ENCODE measurements around the gene GBF1.

GBF1 gene

DNA sequence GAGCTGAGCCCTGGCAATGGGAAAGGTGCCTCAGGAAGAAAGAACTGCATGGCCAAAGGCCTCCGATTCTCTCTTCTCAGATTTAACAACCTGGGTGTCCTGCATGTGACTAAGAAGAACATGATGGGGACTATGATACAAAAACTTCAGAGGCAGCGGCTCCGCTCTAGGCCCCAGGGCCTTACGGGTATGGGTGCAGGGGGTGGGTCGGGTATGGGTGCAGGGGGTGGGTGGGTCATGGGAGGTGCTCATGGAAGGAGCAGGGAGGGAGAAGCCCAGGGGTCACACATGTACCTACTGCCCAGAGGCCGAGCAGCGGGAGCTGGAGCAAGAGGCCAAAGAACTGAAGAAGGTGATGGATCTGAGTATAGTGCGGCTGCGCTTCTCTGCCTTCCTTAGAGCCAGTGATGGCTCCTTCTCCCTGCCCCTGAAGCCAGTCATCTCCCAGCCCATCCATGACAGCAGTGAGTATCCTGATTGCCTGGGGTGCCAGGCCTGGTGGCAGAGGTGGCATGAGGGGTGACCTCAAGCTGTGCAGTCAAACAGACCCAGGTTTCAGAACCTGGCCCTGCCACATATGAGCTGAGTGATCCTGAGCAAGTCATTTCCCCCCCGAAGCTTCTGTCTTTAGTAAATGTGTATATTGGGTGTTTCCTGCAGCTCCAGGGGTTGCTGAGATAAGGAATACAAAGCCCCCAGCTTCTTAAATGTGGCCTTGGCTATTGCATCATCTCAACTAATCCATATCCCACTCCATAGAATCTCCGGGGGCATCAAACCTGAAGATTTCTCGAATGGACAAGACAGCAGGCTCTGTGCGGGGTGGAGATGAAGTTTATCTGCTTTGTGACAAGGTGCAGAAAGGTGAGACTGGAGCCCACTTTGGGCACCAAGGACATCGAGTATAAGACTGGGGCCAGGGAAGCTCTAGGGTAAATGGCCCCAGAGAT lies 152.2 kb downstream of the GBF1 start:
- no peak for DNase-seq (ENCODE audit: low spot score)

GRCh38 chr10:102398172-102399020 lies 153.1 kb downstream of the GBF1 start:
- no peak for DNase-seq (ENCODE audit: low spot score)

DNA sequence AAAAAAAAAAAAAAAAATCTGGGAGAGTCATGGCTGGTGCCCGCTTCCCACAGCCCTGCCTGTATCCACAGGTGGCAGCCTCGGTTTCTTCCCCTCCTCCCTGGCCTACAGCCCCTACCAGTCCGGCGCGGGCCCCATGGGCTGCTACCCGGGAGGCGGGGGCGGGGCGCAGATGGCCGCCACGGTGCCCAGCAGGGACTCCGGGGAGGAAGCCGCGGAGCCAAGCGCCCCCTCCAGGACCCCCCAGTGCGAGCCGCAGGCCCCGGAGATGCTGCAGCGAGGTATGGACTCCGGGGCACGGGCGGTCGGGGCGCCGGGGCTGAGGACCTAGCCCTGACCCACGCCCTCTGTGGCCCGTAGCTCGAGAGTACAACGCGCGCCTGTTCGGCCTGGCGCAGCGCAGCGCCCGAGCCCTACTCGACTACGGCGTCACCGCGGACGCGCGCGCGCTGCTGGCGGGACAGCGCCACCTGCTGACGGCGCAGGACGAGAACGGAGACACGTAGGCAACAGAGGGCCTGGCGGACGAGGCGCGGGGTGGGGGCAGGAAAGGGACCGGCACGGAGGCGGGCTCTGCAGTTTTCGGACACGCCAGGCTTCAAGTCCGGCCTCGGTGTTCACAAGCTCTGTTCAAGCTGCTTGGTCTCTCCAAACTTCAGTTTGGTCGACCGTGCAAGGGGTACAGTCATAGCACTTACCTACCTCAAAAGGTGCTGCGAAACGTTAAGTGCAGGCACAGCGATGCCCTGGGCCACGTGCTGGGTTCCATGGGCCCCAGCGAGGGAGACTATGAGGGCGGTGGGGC lies 154.1 kb downstream of the GBF1 start:
- peak; percentile 85 for DNase-seq (ENCODE audit: low spot score)

DNA sequence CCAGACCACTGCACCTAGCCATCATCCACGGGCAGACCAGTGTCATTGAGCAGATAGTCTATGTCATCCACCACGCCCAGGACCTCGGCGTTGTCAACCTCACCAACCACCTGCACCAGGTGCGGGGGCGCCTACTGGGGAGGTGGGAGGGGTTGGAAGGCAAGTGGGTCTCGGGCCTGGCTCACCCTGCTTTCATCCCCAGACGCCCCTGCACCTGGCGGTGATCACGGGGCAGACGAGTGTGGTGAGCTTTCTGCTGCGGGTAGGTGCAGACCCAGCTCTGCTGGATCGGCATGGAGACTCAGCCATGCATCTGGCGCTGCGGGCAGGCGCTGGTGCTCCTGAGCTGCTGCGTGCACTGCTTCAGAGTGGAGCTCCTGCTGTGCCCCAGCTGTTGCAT lies 154.7 kb downstream of the GBF1 start:
- no peak for DNase-seq (ENCODE audit: low spot score)

- no peak for DNase-seq (ENCODE audit: low spot score)
These were observed 155.4 kb downstream of the GBF1 start for GRCh38 chr10:102400598-102401341.

- no peak for DNase-seq (ENCODE audit: low spot score)
These were observed 156.0 kb downstream of the GBF1 start for GRCh38 chr10:102401342-102401654.

DNA sequence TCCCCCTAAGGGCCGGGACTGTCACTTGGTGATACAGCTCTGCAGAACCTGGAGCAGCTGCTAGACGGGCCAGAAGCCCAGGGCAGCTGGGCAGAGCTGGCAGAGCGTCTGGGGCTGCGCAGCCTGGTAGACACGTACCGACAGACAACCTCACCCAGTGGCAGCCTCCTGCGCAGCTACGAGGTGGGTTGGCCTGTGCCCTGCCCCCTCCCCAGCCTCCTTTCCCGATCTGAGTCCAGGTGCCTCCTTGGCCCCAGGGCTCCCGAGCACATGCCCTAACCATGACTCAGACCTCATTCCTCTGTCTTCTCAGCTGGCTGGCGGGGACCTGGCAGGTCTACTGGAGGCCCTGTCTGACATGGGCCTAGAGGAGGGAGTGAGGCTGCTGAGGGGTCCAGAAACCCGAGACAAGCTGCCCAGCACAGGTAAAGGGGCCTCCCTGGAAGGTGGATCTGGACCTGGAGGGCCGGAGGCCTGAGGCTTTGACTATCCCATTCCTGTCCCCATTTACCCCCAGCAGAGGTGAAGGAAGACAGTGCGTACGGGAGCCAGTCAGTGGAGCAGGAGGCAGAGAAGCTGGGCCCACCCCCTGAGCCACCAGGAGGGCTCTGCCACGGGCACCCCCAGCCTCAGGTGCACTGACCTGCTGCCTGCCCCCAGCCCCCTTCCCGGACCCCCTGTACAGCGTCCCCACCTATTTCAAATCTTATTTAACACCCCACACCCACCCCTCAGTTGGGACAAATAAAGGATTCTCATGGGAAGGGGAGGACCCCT lies 156.6 kb downstream of the GBF1 start:
- DNase-seq (ENCODE audit: low spot score) = no peak

DNA sequence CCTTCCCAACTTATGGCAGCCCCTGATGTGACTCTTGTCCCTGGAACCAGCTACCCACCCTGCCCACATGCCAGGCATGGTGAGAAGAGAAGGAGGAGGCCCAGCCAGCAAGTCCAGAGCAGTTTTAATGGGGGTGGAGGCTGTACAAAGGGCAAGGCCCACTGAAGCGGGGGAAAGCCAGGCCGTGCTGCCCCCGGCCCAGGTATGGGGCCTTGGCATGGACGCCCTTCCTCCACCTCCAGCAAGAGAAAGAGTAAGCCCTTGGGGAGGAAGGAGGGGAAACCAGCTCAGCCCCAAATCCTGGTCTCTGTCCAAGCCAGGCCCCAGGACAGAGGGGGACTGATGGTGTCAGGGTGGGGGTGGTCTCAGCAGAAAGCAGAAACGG lies 157.2 kb downstream of the GBF1 start:
- DNase-seq (ENCODE audit: low spot score) = no peak

DNA sequence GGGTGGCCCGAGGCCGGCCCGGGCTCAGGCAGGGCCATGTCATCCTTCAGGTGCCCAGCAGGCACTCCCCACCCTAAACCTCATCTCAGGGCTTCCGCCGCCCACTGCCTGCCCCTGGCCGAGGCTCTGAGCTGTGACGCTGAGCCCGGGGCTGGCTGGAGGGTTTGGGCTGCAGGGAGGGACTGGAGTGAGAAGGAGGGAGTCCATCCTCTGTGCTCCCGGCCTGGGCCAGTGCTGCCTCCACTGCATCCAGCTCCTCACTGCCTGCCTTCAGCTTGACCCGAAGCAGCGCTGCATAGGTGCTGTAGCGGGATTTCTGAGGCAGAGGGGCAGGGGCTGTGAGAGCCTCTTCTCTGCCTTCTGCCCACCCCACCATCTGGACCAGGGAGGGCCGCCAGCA lies 157.8 kb downstream of the GBF1 start:
- DNase-seq (ENCODE audit: low spot score) = no peak

DNA sequence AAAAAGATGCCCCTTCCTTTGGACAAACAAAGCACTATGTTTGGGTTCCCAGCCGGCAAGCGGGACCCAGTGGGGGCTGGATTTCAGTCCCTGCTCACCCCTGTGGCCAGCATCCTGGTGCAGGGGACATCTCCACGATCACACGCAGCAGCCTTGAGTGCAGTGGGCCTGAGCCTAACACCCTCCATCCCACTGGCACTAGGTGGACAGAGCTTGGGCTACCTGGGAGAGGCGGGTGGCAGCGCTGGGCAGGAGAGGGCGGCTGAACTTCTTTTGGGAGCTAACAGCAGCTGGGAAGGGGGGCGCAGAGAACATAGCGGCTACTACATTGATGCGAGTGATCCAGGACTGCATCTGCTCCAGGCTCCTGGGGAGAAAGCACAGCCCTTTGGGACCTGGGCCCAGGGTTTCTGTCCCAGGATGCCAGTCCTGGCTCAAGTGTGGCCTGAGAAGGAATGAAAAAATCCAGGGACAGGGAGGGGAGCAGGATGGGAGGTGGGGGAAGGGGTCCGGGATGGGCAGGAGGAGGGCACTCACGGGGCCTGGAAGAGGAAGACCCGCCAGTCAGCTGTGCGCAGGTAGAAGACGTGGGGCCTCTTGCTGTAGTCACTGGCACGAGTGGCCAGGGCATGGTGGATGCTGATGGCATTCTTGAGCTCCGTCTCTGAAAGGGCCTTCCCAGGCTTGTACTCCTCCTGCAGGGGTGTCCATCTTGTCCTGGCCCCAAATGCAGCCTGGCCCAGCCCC lies 159.2 kb downstream of the GBF1 start:
- no peak for DNase-seq (ENCODE audit: low spot score)

DNA sequence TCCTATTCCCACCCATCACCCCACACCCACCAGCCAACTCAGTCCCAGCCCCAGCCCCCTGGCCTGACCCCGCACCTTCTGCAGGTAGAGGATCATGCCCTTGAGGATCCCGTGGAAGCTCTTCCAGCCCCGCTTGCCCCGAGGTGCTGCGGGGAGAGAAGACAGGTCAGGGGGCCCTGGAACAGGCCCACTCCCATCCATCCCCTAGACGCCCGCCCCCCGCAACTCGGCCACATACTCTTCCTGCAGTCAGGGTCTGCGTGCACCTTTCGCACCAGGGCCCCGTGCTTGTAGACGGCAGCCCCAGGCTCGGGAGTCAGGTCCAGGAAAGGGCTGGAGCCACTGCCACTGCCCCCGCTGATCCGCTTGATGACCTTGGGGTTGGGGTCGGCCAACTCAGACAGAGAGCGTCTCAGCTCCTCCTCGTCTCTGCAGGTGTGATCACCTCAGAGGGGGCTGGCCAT lies 159.8 kb downstream of the GBF1 start:
- DNase-seq (ENCODE audit: low spot score) = no peak

- DNase-seq (ENCODE audit: low spot score) = no peak
These were observed 160.3 kb downstream of the GBF1 start for GRCh38 chr10:102405632-102406031.

DNA sequence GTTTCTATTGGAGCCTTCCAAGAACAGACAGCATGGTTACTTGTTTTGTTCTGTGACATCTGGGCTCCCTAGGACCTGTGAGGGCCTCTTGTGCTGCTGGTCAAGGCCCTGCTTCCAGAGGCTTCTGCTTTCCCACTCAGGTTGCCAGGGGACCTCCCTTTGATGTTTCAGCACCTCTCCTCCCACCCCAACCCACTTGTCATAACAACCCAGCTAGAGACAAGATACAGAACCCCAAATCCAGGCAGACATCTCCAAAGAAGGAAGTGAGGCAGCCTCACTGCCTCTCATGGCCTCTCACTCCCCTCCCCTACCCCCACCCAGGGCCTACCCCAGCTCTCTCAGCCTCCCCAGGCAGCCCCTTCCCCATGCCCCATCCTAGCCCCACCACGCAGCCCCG lies 161.5 kb downstream of the GBF1 start:
- no peak for DNase-seq (ENCODE audit: low spot score)

- no peak for DNase-seq (ENCODE audit: low spot score)
These were observed 162.2 kb downstream of the GBF1 start for GRCh38 chr10:102407425-102408130.

GRCh38 chr10:102408131-102408727 lies 162.9 kb downstream of the GBF1 start:
- no peak for DNase-seq (ENCODE audit: low spot score)

- DNase-seq (ENCODE audit: low spot score) = no peak
These were observed 163.6 kb downstream of the GBF1 start for GRCh38 chr10:102408728-102409603.

DNA sequence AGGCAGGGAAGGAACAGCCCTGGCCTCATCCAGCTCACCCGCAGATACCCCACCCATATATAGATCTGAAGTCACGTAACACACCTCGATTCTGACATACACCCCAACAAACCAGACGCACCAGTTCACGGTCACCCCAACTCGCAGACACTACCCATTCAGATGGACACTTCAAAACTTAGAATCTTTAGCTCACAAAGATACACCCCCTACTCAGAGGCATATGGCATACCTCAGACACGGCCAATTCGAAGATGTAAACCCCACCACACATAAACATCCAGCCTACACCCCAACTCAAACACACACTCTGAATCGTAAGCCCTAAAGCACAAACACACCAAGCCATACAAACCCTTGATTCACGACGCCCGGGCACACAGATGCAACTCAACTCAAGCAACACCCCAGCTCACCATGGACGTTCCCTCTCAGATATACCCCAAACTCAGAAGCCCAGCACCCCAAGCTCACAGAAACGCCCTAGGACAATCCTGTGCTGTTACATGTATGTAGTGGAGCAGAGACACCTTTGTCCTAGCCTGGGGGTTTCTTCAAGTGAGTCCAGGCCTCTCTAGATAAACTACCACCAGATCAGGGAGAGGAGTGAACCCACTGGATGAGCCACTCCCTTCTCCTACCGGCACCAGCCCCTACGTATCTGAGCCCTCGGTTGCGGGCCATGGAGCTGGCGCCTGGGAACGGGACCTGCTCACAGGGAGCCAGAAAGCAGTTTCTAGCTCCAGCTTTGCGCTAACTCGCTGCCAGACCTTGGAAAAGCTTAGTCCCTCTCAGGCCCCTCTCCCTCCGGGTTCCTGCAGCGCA lies 164.5 kb downstream of the GBF1 start:
- no peak for DNase-seq (ENCODE audit: low spot score)
